Osteocyte (in vitro differentiated cells): ENCODE data around the gene SEC14L1. TPM values are rescaled to one million over a fixed set of nuclear protein-coding genes. Genes with fewer than 3 reads are reported as not detected.

Experiments
- DNase-seq: peaks from one replicate; pipeline ENCODE4 v3.0.0; 2021; ENCODE audit warnings: mixed read lengths; ENCODE audit not compliant: unreplicated experiment; ENCODE audit errors: extremely low spot score
- H3K27ac Mint-ChIP-seq: one replicate; pipeline ENCODE4 v1.8.0; 2021; ENCODE audit warnings: mild to moderate bottlenecking, mixed read lengths; ENCODE audit not compliant: unreplicated experiment
- H3K27me3 Mint-ChIP-seq: one replicate; pipeline ENCODE4 v1.8.0; 2021; ENCODE audit warnings: mixed read lengths; ENCODE audit not compliant: unreplicated experiment
- H3K36me3 Mint-ChIP-seq: one replicate; pipeline ENCODE4 v1.8.0; 2021; ENCODE audit warnings: mixed read lengths; ENCODE audit not compliant: unreplicated experiment
- H3K4me1 Mint-ChIP-seq: one replicate; pipeline ENCODE4 v1.8.0; 2021; ENCODE audit warnings: mixed read lengths; ENCODE audit not compliant: unreplicated experiment
- H3K4me3 Mint-ChIP-seq: one replicate; pipeline ENCODE4 v1.8.0; 2021; ENCODE audit warnings: mild to moderate bottlenecking, moderate library complexity, mixed read lengths; ENCODE audit not compliant: unreplicated experiment
- H3K9me3 Mint-ChIP-seq: one replicate; pipeline ENCODE4 v1.8.0; 2021; ENCODE audit warnings: mixed read lengths; ENCODE audit not compliant: unreplicated experiment
- total RNA-seq: library from RNA; stranded (reverse); gene quantifications from 2 replicates; pipeline ENCODE4 v1.2.1, GENCODE V29; 2021
- TF ChIP-seq, protein P1 (sequence below): fragments of 200-600 bp; sonication (generic); IDR thresholded peaks from 2 replicates; pipeline ENCODE4 v1.5.0; 2021; ENCODE audit warnings: antibody characterized with exemption, mild to moderate bottlenecking, moderate library complexity

The SEC14L1 gene
- total RNA-seq, 1 donor from 2014 or later, result 82.9 TPM

DNA sequence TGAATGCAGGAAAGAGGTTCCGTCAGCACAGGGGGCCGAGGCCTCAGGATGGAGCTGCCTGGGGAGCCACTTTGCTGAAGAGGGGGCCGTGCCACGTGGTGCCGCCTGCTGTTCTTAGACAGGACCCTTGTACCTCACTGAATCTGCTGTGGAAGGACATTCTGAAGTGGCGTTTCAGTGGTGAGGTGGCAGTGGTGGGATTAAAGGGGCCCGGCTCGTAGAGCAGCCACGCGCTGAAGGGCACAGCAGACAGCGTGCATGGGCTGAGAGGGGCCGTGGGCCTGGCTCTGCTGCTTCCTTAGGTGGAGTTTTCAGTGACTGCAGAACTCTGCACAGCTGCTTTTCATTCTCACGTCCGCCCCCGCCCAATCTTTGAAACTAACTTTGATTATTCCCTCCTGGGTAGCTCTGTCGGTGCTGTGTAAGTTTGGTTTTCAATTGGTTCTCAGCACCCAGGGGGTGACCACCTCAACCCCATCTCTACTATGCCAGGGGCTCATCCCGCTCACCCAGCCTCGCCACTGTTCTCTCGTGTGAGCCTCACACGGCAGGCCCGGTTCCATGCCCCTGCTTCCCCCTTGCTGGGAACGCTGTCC lies 70.3 kb downstream of the SEC14L1 start:
- DNase-seq, result no peak
- Mint-ChIP-seq H3K27ac (peak overlapping the region; percentile 43), H3K9me3 (no peaks in the 10 kb centered on the region), H3K4me3 (no peak overlapping the region), H3K27me3 (no peaks in the 10 kb centered on the region), H3K36me3 (peaks cover 61% of the 10 kb centered on the region), H3K4me1 (peaks cover 20% of the 10 kb centered on the region)
- TF ChIP-seq, protein P1, sequence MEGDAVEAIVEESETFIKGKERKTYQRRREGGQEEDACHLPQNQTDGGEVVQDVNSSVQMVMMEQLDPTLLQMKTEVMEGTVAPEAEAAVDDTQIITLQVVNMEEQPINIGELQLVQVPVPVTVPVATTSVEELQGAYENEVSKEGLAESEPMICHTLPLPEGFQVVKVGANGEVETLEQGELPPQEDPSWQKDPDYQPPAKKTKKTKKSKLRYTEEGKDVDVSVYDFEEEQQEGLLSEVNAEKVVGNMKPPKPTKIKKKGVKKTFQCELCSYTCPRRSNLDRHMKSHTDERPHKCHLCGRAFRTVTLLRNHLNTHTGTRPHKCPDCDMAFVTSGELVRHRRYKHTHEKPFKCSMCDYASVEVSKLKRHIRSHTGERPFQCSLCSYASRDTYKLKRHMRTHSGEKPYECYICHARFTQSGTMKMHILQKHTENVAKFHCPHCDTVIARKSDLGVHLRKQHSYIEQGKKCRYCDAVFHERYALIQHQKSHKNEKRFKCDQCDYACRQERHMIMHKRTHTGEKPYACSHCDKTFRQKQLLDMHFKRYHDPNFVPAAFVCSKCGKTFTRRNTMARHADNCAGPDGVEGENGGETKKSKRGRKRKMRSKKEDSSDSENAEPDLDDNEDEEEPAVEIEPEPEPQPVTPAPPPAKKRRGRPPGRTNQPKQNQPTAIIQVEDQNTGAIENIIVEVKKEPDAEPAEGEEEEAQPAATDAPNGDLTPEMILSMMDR, result no peak

DNA sequence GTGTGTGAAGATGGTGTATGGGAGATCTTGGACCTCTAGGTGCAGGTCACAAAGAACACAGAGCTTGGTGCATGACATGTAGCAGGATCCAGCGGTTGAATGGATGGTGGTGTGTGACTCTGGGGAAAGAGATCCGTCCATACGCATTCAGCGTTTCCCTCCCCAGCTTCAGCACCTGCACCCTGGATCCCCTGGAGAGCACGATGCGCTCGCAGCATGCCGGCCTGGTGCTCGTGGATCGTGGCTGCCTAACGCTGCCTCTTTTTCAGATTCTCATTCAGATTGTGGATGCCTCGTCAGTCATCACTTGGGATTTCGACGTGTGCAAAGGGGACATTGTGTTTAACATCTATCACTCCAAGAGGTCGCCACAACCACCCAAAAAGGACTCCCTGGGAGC lies 70.9 kb downstream of the SEC14L1 start:
- H3K27me3 Mint-ChIP-seq, result no peaks in the 10 kb centered on the region
- DNase-seq, result no peak
- H3K27ac Mint-ChIP-seq, result peak overlapping the region; percentile 43
- H3K36me3 Mint-ChIP-seq, result peaks cover 59% of the 10 kb centered on the region
- H3K4me1 Mint-ChIP-seq, result peaks cover 20% of the 10 kb centered on the region
- TF ChIP-seq, protein P1, result no peak
- no peaks in the 10 kb centered on the region for H3K9me3 Mint-ChIP-seq
- H3K4me3 Mint-ChIP-seq, result no peak overlapping the region

DNA sequence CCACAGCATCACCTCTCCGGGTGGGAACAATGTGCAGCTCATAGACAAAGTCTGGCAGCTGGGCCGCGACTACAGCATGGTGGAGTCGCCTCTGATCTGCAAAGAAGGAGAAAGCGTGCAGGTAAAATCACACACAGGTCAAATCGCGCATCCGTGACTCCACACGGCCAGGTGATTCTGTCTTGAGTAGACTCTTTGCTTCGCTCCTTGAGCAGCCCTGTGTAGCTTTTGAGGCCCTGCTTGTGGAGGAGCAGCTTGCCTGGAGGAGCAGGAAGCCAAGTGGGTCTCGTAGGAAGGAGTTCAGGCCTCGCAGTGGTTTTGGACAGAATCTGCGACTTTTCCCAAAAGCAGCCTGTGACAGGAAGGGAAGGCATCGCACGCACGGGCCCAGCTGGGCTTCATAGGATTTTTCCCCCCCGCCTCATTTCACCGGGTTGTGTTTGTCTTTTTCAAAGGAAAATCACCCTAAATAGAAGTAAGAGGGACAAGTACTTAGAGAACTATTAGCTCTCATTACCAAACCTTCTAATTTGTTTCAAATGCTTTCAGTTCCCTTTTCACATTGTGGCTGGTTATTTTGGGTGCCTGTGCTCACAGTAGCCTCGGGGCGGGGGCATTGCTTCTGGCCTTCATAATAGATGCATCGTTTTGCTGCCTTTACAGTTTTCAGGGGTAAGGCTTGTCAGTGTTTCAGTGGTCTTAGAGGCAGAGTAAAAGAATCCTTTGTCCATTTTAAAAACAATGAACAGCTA lies 71.5 kb downstream of the SEC14L1 start:
- H3K27ac Mint-ChIP-seq, result no peak overlapping the region
- DNase-seq, result no peak
- H3K36me3 Mint-ChIP-seq, result peaks cover 60% of the 10 kb centered on the region
- peaks cover 20% of the 10 kb centered on the region for H3K4me1 Mint-ChIP-seq
- H3K4me3 Mint-ChIP-seq, result no peak overlapping the region
- TF ChIP-seq, protein P1, result no peak
- no peaks in the 10 kb centered on the region for H3K27me3 Mint-ChIP-seq
- H3K9me3 Mint-ChIP-seq, result no peaks in the 10 kb centered on the region

DNA sequence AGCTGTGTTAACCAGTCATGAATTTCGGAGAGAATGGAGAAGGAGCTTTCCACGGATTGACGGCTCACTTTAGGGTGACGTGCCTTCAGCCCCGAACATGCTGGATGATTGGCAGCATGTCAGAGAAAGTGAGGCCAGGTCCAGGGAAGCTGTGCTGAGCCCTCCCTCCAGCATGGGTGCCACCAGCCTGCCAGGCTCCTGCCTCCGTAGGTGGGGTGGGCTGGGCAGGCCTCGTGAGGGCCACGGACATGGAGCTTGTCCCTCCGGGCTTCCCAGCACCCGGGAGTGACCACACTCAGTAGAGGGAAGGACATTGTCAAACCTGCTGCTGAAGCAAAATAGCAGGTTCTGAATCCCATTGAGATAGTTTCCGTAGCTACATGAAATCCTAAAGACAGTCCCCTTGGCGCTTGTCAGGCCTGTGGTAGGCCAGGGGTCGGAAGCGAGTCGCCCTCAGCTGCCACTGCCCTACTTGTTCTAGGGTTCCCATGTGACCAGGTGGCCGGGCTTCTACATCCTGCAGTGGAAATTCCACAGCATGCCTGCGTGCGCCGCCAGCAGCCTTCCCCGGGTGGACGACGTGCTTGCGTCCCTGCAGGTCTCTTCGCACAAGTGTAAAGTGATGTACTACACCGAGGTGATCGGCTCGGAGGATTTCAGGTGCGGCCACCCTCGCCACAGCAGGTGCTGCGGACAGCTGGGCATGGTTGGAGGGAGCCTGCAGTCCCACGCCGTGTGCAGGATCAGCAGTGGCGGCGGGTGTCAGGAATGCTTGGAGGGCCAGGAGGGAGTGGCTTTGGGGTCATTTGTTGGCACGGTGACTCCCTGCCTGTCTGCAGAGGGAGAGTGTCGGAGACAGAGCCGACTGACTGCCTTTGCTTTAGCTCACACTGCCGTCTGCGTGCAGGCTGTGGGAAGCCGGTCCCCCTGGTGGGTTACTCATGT lies 72.3 kb downstream of the SEC14L1 start:
- Mint-ChIP-seq H3K36me3 (peaks cover 58% of the 10 kb centered on the region), H3K9me3 (no peaks in the 10 kb centered on the region), H3K27me3 (no peaks in the 10 kb centered on the region), H3K4me1 (peaks cover 15% of the 10 kb centered on the region), H3K4me3 (no peak overlapping the region), H3K27ac (no peak overlapping the region)
- DNase-seq, result no peak
- TF ChIP-seq, protein P1, result no peak
